Activated CD8-positive, alpha-beta memory T cell treated with anti-CD3 and anti-CD28 coated beads, Interleukin-2, amount 50 U/mL, for 1 hour (primary cell): ENCODE results near the gene MED26.
"Not testable (repeated sequence)": the region's sequence is repeated elsewhere in the genome, so short reads cannot be mapped to it uniquely, and the experiment has no call there.

ENCODE experiments used
- DNase-seq: peaks from one replicate; pipeline ENCODE4 v3.0.0-alpha.2; 2020; ENCODE audit errors: extremely low read depth

The MED26 gene

DNA sequence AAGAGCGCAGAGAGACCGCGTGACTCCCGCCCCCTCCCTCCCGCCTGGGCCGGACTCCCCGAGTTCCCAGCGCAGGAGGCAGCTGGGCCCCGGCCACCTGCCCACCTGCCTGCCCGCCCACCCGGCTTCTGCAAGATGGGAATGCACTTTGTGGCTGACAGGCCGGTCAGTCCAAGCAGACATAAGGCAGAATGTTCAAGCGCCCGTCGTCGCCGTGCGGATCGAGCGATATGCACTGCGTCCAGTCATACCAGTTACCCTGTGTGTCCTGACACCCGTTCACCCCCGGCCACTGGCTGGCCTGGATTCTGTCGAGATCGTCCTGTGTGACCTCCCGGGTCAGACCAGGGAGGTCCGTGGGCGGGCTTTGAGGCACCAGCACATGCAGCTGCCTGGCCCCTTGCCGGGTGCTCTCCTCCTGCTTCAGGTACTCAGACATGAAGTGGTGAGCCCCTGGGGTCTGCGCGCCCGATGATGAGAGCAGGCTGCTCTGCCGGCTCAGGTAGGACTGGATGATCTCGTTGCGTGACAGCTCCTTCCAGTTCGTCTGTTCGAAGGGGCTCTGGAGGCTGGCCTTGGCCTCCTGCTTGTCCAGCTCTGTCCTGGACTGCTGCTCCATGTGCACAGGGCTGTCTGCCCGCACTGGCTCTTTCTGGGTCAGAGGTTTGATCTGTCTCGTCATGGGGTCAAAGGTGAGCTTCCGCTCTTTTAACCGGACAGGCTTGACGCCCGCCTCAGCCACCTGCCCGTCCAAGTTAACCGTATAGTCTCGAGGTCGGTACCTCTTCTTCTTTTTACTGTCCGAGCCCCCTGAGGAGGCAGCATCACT, 51.9 kb downstream of the MED26 start:
- no peak for DNase-seq

- no peak for DNase-seq
Measured at GRCh38 chr19:16575282-16575681, 52.7 kb downstream of the MED26 start.

GRCh38 chr19:16573925-16574324, 54.1 kb downstream of the MED26 start:
- DNase-seq, result no peak

DNA sequence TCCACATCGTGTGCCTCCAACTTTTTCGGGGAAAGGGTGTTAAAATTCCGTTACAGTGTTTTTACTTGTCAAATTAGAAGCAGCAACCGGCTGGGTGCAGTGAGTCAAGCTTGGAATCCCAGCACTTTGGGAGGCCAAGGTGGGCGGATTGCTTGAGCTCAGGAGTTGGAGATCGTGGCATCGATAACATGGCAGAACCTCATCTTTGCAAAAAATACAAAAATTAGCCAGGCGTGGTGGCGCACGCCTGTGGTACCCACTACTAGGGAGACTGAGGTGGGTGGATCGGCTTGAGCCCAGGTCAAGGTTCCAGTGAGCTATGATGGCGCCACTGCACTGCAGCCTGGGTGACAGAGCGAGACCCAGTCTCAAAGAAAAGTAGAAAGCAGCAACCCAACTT, 54.7 kb downstream of the MED26 start:
- DNase-seq, result no peak

DNA sequence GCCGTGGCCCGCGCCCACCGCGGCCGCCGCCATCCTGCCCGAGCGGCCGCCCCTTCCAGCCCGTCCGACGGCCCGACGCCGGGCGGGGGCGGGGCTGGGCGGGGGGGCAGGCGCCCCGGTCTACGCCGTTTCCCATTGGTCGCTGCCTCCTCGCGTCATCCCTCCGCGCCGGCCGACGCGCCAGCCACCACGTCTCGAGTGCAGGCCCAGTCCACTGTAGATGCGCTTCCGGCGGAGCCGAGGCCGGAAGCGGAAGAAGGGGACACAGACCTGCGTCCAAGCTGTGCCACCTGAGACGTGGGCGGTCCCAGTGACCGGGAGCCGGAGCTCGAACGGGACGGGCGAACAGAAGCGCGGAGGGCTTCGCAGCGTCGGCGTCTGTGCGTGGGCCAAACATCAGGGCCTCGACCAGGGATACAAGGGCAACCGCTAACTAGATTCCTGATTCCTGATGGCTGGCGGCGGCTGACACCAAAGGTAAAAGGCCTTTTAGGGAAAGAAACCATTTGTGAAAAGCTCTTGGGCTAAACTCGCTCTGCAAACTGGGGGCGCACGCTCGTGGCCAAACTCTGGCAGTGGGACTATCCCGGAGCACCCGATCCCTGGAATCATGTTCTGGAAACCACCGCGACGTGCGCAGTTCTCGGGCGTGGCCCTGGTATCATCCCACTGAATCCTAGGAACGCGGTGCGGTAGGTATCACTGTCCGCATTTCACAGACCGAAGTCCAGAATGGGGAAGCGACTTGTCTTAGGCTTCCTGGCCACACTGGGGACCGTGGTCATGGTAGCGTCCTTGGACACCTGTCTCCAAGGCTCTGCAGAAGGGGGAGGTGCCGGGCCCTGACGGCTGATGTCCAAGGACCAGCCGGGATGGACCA, 55.4 kb downstream of the MED26 start, which contains the start of gene SLC35E1:
Gene SLC35E1, minus strand, starts transcription at position 84 of the 880 bp plus-strand sequence. Its CDS starts 51 bp downstream, at position 33.
- DNase-seq, result peak; percentile 60

DNA sequence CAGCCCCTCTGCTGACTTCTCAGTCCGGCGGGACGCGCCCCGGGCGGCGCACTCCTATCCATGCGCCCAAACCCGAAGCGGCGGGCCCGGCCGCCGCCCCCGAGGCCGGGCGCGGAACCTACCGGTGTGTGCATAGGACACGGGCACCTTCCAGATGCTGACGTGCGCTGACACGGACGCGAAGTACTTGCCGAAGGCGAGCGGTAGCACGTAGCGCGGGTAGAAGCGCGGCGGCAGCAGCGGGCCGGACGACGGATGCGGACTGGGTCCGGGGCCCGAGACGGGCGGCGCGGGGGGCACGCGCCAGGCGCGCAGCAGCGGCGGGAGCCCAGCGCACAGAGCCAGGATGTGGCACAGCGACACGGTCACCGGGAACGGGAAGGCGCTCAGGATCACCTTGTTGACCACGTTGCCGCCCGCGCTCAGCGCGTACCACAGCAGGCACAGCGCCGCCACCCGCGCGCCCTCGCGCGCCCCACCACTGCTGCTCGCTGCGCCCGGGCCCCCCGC, 56.1 kb downstream of the MED26 start:
- no peak for DNase-seq

DNA sequence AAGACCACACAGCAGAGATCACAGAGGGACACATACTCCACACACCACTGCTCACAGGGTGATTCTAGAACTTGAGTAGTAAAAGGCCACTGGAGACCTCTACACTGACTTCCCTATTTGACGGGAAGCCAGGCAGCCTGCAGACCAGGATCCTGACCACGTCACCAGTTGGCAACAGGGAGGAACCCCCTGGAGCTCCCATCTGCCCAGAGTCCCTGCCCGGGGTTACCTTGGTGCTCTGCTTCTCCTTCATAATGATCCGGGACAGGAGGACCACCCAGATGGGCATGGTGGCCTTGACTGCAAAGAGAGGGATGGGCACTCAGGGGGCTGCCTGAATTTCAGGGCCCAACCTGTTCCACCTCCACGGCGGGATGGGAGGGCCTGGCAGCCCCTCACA, 56.7 kb downstream of the MED26 start:
- DNase-seq, result no peak

GRCh38 chr19:16569609-16570320, 58.2 kb downstream of the MED26 start:
- DNase-seq, result no peak

DNA sequence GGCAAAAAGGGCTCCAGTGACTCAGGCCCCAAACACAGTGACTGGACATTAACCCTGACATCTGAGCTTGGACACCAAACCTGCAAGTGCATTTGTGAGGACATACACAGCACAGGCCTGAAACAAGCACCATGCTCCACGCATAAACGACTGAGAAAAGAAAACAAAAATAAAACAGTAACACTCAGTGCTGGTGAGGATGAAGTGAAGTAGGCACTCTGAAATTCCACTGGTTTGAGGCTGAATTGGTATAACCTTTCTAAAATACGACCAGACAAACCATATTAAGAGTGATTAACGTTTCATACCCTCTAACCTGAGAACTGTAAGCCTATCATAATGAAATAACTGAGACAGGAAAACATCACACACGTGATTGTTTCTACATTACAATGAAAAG, 61.3 kb downstream of the MED26 start:
- no peak for DNase-seq

GRCh38 chr19:16566161-16566560, 61.8 kb downstream of the MED26 start:
- peak; percentile 75 for DNase-seq

GRCh38 chr19:16564842-16565241, 63.2 kb downstream of the MED26 start:
- DNase-seq, result no peak

GRCh38 chr19:16562608-16563025, 65.4 kb downstream of the MED26 start:
- DNase-seq, result no peak

GRCh38 chr19:16561382-16561781, 66.6 kb downstream of the MED26 start:
- DNase-seq, result no peak

GRCh38 chr19:16559780-16560276, 68.2 kb downstream of the MED26 start:
- DNase-seq, result no peak

DNA sequence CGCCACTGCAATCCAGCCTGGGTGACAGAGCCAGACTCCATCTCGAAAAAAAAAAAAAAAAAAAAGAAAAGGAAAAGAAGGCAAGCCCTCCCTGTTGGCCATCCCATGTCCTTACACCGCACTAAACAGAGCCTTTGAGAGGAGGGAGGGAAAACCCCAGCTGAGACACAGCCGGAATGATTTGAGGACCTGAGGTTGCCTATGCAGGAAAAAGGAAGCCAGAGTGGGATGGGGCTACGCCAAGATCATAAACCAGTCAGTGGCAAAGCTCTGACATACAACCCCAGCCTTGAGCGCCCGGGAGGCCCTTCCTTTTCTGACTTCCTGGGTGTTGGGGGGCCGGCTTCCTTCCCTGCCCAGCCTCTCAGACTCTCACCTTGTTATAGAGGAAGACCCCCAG, 73.2 kb downstream of the MED26 start:
- DNase-seq, result no peak

- DNase-seq, result not testable (repeated sequence)
Measured at GRCh38 chr19:16551902-16552301, 76.1 kb downstream of the MED26 start.

DNA sequence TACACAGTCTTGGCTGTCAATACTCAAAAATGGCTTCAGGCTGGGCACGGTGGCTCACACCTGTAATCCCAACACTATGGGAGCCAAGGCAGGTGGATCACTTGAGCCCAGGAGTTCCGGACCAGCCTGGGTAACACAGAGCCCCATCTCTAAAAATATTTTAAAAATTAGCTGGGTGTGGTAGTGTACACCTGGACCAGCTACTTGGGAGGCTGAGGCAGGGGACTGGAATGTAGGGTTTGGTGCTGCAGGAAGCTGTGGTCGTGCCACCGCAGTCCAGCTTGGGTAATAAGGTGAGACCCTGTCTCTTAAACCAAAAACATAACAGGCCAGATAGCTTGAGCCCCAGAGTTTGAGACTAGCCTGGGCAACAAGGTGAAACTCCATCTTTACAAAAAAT, 79.0 kb downstream of the MED26 start:
- DNase-seq, result no peak

DNA sequence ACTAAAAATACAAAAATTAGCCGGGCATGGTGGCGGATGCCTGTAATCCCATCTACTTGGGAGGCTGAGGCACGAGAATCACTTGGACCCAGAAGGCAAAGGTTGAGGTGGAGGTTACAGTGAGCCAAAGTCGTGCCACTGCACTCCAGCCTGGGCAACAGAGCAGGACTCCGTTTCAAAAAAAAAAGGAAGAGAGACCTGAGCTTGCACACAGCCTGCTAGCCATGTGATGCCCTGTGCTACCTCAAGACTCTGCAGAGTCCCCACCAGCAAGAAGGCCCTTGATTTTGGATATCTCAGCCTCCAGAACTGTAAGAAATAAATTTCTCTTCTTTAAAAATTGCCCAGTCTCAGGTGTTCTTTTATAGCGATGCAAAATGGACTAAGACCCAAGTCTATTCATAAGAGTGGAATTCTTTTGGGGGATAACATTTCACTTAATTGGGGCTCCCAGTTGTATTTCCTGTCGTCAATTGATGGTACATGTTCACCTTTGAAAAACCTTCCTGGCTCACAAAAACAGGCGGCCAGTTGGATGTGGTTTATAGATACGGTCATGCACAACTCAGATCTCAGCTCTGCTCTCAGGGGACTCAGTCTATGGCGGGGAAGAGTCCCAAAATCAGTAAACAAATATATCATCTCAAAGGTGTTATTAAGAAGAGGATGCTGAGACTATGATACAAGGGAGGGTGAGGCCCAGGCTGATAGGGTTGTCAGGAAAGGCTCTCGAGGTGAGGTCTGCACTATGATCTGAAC, 83.4 kb downstream of the MED26 start:
- DNase-seq, result no peak

DNA sequence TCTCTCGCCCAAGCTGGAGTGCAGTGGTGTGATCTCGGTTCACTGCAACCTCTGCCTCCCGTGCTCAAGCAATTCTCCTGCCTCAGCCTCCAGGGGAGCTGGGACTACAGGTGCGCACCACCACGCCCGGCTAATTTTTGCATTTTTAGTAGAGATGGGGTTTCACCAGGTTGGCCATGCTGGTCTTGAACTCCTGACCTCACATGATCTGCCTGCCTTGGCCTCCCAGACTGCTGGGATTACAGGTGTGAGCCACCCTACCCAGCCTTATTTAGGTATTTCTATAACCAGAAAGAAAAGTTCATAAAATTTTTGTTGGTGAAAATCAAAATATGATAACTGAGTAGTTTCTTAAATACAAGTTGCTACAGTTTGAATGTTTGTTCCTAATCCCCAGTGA, 84.3 kb downstream of the MED26 start:
- DNase-seq, result not testable (repeated sequence)

DNA sequence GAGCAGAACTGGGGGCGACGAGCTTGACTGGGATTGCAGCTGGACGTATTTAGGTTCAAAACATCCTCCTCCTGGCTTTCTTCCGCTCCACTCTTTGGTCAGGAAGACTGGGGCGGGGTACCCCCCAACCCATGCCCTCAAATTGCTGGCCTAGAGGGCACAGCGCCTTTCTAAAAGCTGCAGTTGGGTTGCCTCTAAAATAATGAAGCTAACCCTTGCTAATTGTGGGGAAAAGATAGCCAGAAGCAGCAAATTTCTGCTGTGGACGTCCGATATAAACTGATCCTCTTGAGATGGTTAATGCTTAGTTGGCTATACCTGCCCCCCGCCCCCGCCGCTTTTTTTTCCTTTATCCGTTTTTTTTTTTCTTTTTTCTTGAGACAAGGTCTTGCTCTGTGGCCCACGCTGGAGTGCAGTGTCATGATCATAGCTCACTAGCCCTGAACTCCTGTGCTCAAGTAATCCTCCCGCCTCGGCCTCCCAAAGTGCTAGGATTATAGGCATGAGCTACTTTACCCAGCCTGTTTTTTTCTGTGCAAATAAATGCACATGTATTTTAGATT, 85.0 kb downstream of the MED26 start:
- no peak for DNase-seq
